Myocyte (in vitro differentiated cells): ENCODE measurements around the gene LPCAT3. TPM values are rescaled to one million over a fixed set of nuclear protein-coding genes. Genes with fewer than 3 reads are reported as not detected.
A peak's percentile ranks its signal among the peaks of the same experiment; 100 is the strongest.

ENCODE experiments used
- DNase-seq: peaks from one replicate; pipeline ENCODE4 v3.0.0-alpha.2; 2012; ENCODE audit warnings: low read depth
- total RNA-seq: library from RNA; depleted of rRNA; stranded (reverse); fragments of >200 nt; gene quantifications from 2 replicates; pipeline ENCODE4 v1.2.3, GENCODE V29; 2014

The LPCAT3 gene
- total RNA-seq, 1 donor from 2014 or later: 79.8 TPM

DNA sequence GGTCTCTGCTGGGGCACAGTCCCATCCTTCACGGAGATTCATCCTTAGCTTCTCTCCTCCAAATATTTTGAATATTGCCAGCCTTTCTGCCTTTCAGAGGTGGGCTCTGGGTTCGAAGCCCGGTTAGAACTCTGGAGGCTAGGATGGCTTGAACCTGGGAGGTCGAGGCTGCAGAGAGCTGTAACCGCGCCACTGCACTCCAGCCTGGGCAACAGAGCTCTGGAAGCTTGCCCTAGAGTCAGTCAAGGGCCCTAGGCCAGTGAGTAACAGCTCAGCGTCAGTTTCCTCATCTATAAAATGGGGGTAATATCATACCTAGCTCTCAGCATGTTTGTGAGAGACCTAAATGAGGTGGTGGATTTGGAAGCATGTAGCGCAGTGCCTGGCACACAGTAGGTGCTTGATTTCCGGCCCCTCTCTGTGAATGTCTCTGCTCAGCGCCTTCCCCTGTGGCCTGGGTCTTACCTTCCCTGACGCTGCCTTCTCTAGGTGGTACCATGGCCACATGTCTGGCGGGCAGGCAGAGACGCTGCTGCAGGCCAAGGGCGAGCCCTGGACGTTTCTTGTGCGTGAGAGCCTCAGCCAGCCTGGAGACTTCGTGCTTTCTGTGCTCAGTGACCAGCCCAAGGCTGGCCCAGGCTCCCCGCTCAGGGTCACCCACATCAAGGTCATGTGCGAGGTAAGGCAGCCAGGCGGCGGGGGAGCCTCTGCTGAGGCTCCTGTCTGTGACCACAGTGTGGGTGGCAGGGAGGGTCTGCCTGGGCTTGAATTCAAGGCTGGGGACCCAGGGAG, 63.8 kb downstream of the LPCAT3 start:
- no peak for DNase-seq

DNA sequence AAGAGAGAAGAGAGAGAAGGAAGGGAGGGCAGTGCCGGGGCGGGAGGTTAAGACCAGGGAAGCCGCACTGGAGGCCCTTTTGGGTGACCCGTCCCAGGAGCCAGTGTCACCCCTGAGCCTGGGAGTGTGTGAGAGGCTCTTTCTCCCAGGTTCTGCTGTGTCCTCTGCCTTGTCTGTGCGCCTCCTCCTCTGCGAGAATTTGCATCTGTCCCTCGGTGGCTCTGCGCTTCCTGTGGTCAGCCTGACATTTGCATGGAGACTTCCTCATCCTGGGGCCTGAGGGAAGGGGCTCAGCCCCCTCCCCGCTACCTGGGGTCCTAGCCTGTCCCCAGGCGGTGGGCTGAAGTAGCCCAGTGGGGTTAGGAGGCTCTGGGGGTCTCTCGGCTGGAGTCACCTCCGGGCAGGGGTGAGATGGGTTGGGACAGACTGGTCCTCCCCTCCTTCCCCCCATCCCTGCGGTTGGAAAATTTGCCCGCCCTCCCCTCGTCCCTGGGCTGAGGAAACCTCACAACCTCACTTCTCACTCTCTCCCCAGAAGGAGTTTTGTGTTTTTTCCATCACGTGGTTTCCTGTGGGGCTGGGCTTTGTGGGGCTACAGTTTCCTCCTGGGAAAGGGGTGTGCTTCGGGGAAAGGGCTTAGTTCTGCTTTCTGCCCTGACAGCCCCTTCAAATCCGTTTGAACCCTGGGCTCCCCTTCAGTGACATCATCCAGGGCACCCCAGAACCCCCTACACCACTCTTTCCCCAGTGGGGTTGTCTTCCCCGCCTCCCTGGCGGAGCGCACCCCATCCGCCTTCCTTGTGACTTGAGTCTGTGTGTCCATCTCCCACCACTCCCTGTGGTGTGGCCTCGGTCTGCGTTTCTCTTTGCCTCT, 64.6 kb downstream of the LPCAT3 start:
- no peak for DNase-seq

DNA sequence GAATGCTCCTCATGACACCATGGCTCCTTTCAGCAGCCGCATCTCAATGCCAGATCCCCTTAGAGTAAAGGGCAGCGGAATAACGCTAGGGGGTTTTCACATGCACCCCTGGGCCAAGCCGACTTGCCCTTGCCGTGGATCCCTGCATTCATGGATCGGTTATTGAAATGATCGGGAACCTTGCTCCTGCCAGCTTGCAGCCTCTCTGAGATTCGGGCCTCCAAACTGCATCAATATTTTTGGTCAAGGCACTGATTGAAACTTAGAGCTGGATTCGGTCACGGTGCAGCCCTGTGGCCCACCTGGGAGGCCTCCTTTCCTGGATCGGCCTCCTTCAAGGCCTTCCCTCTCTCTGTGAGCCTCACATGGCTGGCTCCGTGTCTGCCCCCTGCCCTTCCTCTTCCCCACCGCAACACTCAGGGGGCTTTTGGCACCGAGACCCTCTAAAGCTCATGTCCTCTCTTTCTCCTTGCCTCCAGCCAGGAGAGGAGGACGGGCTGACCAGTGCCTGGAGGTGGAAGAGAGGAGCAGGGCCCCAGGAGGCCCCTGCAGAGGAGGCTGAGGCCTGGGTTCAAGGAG, 65.3 kb downstream of the LPCAT3 start:
- no peak for DNase-seq

DNA sequence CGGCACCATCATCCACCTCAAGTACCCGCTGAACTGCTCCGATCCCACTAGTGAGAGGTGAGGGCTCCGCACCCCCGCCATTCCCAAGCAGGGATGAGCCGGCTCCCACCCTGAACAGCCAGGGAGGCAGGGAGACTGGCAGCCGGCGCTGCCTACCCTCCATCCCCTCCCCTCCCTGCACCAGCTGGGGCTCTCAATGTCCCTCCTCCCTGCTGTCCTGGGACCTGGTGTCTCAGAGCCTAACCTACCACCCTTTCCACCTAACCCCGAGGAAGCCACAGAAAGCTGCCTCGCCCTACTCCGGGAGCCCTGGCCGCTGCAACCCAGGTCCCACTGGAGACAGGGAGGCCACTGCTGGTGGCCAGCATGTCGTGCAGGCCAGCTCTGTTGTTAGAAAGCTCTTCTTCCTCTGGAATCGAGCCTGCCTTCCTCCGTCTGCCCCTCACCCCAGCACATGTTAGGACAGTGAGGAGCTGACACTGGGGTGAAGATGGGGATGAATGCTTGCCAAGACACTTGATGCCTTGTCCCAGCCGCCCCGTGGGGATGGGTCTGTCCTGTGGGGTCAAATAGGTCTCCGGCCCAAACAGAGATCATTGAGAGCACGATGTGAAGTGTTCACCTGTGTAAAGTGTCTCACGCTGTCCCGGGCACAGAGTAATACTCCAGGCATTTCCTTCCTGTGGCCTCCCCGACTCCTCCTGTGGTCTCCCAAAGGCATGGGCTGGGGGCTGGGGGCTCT, 66.0 kb downstream of the LPCAT3 start:
- no peak for DNase-seq

DNA sequence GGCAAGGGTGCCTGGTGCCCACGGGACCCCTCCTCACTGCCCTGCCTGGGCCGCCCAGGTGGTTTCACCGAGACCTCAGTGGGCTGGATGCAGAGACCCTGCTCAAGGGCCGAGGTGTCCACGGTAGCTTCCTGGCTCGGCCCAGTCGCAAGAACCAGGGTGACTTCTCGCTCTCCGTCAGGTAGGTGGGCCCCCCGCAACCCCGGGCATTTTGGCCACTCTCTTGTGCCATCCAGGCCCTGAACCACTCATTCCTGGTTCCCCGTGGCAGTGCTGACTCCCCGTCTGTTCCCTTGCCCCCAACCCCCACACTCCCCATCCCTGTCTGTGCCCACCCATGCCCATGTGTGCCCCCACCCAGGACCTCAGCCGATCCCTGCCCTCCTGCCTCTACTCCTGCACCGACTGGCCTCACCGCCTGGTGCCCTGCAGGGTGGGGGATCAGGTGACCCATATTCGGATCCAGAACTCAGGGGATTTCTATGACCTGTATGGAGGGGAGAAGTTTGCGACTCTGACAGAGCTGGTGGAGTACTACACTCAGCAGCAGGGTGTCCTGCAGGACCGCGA, 66.6 kb downstream of the LPCAT3 start:
- no peak for DNase-seq

DNA sequence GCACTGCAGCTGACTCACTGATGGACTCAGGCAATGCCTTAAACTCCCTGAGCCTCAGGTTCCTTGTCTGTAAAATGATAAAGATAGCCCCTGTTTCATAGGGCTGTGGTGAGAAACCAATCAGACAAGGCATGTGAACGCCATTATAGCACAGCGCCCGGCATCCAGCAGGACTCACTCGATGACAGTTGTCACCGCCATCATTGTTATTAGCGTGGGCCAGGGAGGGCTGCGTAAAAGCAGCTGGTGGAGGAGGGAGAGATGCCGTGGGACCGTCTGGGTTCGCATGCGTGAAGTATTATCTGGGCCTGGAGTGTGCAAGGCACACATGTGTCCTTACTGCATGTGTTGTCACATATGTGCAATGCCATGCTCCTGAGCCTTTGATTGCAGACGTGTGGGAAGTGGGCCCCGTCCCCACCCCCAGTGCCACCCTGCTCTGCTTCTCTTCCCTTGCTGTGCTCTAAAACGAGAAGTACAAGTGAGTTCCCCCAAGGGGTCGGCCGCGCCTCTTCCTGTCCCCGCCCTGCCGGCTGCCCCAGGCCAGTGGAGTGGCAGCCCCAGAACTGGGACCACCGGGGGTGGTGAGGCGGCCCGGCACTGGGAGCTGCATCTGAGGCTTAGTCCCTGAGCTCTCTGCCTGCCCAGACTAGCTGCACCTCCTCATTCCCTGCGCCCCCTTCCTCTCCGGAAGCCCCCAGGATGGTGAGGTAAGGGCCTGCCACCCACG, 67.3 kb downstream of the LPCAT3 start, which contains the start of gene PTPN6:
Gene PTPN6 (plus strand): TSS at position 546 of the 730 bp plus-strand sequence. CDS start 157 bp downstream, at position 703.
- DNase-seq: no peak

DNA sequence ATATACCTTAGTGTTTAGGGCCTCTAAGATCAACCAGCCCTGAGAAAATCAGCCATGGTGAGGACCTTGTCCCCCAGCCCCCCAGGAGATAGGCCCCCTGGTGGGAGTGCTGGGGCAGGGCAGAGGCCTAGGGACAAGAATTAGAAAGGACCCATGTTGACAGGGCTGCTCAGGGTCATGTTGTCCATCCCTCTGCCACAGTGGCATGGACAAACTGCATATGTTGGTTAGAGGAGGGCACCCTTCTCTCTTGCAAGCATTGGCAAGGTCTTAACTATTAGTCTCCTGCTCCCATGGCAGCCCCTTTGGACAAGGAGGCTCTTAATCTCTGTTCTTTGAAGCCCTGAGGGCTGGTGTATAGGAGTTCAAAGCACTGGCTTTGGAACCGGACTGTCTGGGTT, 67.9 kb downstream of the LPCAT3 start:
- no peak for DNase-seq

DNA sequence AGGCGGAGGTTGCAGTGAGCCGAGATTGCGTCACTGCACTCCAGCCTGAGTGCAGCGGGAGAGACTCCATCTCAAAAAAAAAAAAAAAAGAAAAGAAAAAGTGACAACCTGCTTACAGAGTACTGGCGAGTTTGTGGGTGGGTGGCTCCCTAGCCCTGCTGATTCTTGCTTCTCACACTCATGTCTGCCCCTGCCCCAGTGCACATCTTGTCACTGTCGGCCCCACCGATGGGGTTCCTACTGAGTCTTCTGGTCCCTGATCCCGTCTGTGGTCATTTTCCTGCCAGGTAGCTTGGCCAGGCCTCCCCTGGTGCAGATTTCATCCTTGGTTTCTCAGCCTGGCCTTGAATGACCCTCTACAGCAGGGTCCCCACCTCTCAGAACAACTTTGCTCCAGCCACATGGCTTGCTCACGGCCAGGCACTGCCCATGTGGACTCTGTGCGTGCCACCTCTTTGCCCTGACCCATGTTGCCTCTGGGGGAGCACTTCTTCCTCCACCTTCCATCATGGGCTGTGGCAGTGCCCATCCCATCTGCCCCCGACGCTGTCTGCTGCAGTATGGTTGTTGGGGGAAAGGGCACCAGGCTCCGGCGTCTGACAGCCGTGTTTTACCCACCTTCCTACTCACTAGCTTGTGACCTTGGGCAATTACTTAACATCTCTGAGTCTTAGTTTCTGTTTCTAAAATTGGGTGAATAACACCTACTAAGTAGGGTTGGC, 69.2 kb downstream of the LPCAT3 start:
- DNase-seq: no peak

DNA sequence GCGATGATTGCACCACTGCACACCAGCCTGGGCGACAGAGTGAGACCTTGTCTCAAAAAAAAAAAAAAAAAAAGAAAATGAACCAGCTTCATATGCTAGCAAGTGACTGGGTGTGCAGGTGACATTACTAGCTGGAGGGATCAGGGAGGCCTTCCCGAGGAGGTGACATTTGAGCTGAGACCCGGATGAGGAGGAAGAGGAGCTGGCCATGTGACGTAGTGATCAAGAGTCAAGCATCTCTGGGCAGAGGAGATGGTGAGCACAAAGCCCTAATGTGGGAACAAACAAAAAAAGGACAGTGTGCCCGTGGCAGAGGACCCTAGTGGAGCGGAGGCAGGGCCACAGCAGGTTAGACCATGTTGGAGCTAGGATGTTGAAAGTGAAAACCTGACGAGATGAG, 70.7 kb downstream of the LPCAT3 start:
- DNase-seq: no peak

DNA sequence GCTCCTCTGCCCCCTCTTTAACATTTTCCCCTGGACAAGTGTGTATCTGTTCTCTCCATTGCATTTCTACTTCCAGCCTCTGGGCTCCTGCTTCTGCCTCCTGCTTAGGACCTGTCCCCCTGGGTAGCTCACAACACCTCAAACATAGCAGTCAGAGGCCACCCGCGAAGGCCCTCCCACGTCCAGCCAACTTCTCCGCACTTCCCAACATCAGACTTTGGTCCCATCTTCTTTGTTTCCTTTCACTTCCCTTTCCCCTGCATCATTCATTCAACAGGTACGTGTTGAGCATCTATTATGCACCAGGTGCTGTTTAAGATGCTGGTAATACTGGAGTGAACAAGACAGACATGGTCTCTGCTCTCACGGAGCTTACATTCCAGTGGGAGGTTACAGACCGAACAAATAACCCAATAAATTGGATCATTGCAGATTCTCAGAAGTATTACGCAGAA, 71.3 kb downstream of the LPCAT3 start:
- DNase-seq: no peak

DNA sequence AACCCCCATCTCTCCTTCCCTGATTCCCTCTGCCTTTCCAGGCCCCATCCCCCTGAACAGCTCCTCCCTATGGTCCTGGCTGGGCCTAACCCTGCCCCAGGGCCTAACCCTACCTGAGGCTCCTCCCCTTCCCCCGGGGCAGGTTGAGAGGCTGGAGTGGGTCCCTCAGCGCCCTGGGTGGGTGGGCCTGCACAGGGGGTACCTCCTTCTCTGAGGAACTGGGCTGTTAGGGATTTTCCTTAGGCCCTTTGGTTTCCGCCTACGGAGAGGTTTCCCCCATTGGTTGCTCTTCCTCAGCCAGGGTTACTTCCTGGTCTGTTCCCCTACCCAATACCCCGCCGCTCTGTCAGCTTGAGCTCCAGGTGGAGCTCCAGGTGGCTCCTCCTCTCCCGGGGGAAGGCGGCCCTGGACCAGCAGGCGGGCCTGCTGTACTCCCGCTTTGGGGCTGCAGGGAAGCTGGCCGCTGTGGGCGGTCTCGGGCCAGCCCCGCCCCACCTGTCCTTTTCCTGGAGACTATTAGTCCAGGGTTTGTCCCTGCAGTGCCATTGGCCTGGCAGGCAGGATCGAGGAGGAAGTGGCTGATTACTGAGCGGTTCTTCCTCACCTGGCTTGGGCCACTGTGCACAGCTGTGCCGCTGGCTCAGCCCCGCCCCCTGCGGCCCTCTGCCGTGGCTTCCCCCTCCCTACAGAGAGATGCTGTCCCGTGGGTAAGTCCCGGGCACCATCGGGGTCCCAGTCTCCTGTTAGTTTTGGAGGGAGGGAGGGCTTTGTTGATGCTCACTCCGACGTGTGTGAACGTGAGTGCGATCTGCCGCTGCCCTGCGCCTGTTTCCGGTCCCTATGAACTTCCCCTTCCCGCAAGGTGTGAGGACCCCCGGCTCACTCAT, 72.0 kb downstream of the LPCAT3 start:
- no peak for DNase-seq

DNA sequence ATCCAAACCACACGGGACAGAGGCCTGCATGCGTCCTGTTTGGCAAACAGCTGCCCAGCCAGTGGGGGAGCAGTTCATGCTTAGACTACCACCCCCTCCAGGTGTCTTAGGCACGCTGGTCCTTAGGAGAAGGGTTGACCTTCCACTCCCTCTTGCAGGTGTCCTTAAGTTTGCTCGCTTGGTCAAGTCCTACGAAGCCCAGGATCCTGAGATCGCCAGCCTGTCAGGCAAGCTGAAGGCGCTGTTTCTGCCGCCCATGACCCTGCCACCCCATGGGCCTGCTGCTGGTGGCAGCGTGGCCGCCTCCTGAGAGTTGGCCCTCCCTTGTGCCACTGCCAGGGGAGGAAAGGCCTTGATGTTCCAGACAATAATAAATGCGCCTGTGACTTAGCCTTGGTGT, 72.7 kb downstream of the LPCAT3 start:
- DNase-seq: no peak

DNA sequence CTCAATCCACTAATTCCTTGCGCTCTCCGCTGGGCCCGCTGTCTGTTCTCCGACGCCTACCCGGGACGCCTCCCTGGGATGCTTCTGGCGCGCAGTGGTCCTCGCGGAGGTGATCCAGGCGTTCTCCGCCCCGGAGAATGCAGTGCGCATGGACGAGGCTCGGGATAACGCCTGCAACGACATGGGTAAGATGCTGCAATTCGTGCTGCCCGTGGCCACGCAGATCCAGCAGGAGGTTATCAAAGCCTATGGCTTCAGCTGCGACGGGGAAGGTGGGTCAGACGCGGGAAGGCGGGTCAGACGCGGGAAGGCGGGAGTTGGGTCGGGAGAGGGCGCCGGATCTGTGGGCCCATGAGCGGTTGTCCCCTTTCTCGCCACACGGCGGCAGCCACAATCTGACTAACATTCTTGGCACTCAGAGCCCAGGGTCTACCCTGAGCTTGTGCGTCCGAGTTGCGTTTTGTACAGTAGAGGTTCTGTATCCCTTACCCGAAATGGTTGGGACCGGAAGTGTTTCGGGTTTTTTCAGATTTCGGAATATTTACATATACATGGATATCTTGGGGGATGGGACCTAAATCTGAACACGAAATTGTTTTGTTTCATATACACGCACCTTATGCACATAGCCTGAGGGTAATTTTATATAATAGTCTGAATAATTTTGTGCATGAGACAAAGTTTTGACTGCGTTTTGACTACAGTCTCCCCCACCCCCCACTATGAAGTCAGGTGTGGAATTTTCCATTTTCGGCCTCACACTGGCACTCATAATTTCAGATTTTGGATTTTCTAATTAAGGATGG, 73.7 kb downstream of the LPCAT3 start:
- peak; percentile 93 for DNase-seq

DNA sequence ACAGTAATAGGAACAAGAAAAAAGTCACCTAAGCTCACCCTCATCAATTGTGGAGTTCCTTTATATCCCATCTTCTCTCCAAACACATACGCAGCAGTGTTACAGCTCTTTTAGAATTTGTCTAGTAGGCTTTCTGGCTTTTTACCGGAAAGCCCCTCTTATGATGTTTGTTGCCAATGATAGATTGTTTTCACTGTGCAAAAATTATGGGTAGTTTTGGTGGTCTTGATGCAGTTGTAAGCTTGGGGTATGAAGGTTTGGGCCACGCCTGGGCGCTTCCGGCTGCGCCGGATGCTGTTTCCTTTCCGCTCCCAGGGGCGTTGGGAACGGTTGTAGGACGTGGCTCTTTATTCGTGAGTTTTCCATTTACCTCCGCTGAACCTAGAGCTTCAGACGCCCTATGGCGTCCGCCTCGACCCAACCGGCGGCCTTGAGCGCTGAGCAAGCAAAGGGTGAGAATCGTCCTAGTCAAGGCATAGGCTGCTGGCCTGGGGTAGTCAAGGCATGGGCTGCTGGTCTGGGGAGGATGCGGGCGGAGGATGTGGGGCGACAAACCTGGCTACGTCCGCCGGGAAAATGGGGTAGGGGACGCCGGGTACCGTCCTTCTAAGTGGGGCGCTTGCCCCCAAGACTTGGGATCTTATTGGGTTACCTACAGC, 74.4 kb downstream of the LPCAT3 start, which contains the start of the genes C12orf57 and RNU7-1:
Gene C12orf57 (plus strand): TSS at position 301 of the 659 bp plus-strand sequence. CDS start 100 bp downstream, at position 401.
Gene RNU7-1 (plus strand): TSS at position 95 of the 659 bp plus-strand sequence.
- DNase-seq: peak; percentile 89

DNA sequence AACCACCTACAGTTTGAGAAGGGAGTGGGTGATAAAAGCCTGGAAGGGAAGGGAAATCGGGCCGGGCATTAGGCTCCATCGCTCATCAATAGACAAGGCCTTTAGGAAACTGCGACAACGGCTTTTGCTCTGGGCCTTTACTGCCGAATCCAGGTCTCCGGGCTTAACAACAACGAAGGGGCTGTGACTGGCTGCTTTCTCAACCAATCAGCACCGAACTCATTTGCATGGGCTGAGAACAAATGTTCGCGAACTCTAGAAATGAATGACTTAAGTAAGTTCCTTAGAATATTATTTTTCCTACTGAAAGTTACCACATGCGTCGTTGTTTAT, 74.9 kb downstream of the LPCAT3 start:
- DNase-seq: peak; percentile 91

DNA sequence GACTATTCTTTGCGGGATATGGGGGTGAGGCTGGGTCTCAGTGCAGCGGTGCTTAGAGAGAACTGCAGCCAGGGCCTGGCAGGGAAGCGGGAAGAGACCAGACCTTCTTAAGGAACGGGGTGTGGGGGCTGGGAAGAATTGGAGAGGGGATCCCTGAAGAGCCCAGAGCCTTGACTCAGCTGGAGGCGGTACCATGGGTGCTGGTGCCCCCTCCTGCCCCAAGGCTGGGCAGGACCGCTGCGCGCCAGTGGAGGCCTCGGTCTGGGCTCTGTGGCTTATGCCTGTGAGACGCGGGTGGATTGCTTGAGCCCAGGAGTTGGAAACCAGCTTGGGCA, 76.0 kb downstream of the LPCAT3 start:
- no peak for DNase-seq

DNA sequence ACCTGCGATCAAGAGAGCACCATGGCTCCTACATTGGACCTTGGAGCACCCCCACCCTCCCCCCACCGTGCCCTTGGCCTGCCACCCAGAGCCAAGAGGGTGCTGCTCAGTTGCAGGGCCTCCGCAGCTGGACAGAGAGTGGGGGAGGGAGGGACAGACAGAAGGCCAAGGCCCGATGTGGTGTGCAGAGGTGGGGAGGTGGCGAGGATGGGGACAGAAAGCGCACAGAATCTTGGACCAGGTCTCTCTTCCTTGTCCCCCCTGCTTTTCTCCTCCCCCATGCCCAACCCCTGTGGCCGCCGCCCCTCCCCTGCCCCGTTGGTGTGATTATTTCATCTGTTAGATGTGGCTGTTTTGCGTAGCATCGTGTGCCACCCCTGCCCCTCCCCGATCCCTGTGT, 76.5 kb downstream of the LPCAT3 start:
- DNase-seq: no peak
